Measurements from ENCODE around the gene HBE1. TPM values are rescaled to one million over a fixed set of nuclear protein-coding genes. Genes with fewer than 3 reads are reported as not detected.

HBE1 gene
- polyA plus RNA-seq, 1 donor: 5.6 TPM

DNA sequence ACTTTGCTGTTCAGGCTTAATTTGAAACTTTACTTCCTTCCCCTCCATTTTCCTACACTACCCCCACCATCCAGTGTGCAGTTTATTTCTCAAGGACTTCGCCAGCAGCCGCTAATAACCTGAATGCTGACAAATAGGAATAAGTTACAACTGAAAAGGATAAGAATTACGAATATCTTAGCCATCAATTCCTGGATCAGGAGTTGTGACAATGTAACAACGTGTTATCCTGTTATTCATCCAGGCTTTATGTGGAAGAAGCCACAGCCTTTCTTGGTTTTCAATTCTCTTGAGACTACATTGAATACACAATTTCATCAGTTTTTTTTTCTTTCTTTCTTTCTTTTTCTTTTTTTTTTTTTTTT lies 25.9 kb downstream of the HBE1 start:
- WGBS (ENCODE audit: insufficient coverage, low lambda C conversion rate): 81% methylated on average over 3 of the region's 4 CpGs
- H3K4me3 ChIP-seq (ENCODE audit: low read length): no peak overlapping the region
- no peaks in the 10 kb centered on the region for H3K4me1 ChIP-seq (ENCODE audit: control insufficient read depth, insufficient read depth, low read length)
- no peak for DNase-seq
- no peaks in the 10 kb centered on the region for H3K36me3 ChIP-seq (ENCODE audit: control insufficient read depth, insufficient read depth, low read length)
- no peak overlapping the region for H3K27ac ChIP-seq (ENCODE audit: low read length)
- H3K27me3 ChIP-seq (ENCODE audit: control insufficient read depth, insufficient read depth, low read length): no peaks in the 10 kb centered on the region
- H3K9me3 ChIP-seq (ENCODE audit: control insufficient read depth, low read depth, low read length): no peaks in the 10 kb centered on the region

DNA sequence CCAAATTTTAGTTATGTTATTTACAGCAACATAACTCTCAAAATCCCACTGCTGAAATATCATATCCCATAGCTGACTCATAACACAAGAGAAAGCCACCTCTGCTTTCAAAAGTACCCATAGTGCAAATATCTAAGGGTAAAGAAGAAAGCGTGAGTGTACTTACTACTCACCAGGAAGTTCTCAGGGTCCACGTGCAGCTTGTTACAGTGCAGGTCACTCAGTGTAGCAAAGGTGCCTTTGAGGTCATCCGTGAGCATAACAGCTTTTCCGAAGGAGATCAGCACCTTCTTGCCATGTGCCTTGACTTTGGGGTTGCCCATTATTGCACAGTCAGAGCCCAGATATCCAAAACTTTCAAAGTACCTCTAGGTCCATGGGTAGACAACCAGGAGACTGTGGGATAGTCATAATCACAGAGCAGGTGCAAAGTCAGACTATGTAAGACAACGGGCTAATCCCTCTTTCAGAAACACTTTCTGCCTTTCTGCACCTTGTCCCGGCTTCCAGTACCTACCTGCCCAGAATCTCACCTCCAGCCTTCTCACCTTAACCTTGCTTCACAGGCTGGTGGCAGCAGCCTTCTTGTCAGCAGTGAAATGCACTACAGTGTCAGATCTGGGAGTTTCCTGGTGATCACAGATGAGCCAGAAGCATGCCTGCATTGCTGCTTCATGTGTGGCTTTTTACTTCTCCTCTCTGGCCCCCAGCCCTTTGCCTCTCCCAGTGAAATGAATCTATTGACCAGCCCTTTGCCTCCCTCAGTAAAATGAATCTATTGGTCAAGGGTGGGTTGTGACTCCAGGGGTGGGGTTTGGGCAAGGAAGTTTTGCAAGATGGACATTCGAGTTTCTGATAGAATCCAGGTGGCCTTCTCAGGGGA lies 26.6 kb downstream of the HBE1 start:
- no peak overlapping the region for H3K4me3 ChIP-seq (ENCODE audit: low read length)
- DNase-seq: no peak
- H3K27ac ChIP-seq (ENCODE audit: low read length): no peak overlapping the region
- no peaks in the 10 kb centered on the region for H3K9me3 ChIP-seq (ENCODE audit: control insufficient read depth, low read depth, low read length)
- H3K4me1 ChIP-seq (ENCODE audit: control insufficient read depth, insufficient read depth, low read length): no peaks in the 10 kb centered on the region
- H3K27me3 ChIP-seq (ENCODE audit: control insufficient read depth, insufficient read depth, low read length): no peaks in the 10 kb centered on the region
- H3K36me3 ChIP-seq (ENCODE audit: control insufficient read depth, insufficient read depth, low read length): no peaks in the 10 kb centered on the region
- no CpG with 5 or more reads among the region's 7 CpGs for WGBS (ENCODE audit: insufficient coverage, low lambda C conversion rate)

DNA sequence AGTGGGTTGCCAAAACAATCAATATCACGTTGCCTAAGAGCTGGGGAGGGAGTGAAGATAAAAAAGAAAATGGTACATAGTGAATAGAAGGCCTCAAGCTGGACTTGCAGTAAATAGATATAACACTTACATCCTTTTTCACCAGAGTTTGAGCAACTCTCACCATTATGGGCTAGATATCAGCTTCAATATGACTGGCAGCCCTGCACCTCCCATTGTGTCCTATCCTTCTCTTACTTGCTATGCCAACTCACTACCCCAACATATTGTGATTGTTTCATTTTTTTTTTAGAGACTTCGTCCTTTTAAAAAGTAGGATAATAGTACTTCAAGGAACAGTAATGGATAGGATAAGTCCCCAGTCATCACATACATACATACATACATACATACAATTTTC lies 27.5 kb downstream of the HBE1 start:
- H3K4me3 ChIP-seq (ENCODE audit: low read length): no peak overlapping the region
- H3K4me1 ChIP-seq (ENCODE audit: control insufficient read depth, insufficient read depth, low read length): no peaks in the 10 kb centered on the region
- WGBS (ENCODE audit: insufficient coverage, low lambda C conversion rate): 71% methylated on average over 1 of the region's 2 CpGs
- no peak for DNase-seq
- no peaks in the 10 kb centered on the region for H3K27me3 ChIP-seq (ENCODE audit: control insufficient read depth, insufficient read depth, low read length)
- H3K36me3 ChIP-seq (ENCODE audit: control insufficient read depth, insufficient read depth, low read length): no peaks in the 10 kb centered on the region
- no peak overlapping the region for H3K27ac ChIP-seq (ENCODE audit: low read length)
- no peaks in the 10 kb centered on the region for H3K9me3 ChIP-seq (ENCODE audit: control insufficient read depth, low read depth, low read length)

DNA sequence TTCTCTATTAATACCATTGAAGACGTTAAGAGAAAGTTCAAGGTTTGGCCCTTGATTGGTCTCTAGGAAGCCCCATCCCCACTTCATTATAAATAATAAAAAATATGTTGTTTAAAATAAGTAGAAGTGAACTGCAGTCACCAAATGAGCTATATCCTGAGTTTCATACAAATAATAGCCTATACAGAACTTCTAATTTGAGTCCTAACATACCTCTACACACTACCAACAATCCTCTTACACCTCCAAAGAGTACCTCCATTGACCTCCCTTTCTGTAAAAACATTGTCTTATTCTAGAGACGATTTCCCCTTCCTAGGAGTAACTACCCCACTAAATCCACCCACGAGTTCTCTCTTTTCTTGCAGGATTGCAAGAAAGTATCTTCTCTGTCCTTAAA lies 28.3 kb downstream of the HBE1 start:
- Histone ChIP-seq H3K27me3 (ENCODE audit: control insufficient read depth, insufficient read depth, low read length) (no peaks in the 10 kb centered on the region), H3K27ac (ENCODE audit: low read length) (no peak overlapping the region), H3K36me3 (ENCODE audit: control insufficient read depth, insufficient read depth, low read length) (no peaks in the 10 kb centered on the region), H3K4me1 (ENCODE audit: control insufficient read depth, insufficient read depth, low read length) (no peaks in the 10 kb centered on the region), H3K4me3 (ENCODE audit: low read length) (no peak overlapping the region), H3K9me3 (ENCODE audit: control insufficient read depth, low read depth, low read length) (no peaks in the 10 kb centered on the region)
- WGBS (ENCODE audit: insufficient coverage, low lambda C conversion rate): 100% methylated on average over 1 of the region's 3 CpGs
- no peak for DNase-seq

DNA sequence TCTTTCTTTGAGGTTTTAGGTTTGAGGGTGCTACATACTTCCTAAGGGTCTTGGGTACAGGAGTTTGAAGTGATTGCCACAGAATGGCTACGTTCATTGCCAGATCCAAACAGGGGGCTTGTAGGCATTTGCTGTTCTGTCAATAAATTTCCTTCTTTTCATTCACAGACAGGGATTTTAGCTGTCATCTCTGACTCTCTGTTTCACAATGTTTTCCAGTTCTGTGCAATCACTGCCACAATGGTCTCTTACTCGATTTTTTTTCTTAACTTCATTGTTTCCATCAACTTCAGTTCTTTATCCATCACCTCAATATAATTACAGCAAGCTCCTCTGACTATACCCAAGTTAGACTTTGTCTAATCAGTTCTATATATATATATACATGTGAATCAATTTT lies 29.3 kb downstream of the HBE1 start:
- H3K9me3 ChIP-seq (ENCODE audit: control insufficient read depth, low read depth, low read length): no peaks in the 10 kb centered on the region
- no peak for DNase-seq
- H3K36me3 ChIP-seq (ENCODE audit: control insufficient read depth, insufficient read depth, low read length): no peaks in the 10 kb centered on the region
- no peaks in the 10 kb centered on the region for H3K4me1 ChIP-seq (ENCODE audit: control insufficient read depth, insufficient read depth, low read length)
- H3K4me3 ChIP-seq (ENCODE audit: low read length): no peak overlapping the region
- no peak overlapping the region for H3K27ac ChIP-seq (ENCODE audit: low read length)
- WGBS (ENCODE audit: insufficient coverage, low lambda C conversion rate): 40% methylated on average over 1 of the region's 2 CpGs
- H3K27me3 ChIP-seq (ENCODE audit: control insufficient read depth, insufficient read depth, low read length): no peaks in the 10 kb centered on the region

DNA sequence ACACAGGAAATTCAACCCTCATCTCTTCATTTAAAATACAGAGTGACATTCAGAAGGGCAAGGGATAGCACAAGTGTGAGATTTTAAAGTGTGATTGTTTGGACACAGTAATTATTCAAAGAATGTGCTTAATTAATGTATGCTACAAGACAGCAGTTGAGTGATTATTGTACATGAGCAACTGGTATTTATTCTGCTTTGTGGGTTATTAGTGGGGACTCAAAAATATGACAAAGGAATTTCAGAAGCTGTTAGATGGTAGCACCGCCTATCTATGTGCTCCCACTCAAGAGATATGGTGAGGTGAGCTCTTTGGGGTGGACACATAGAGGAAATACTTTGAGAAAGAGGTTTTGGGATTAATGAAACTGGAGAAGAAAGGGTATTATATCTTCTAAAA lies 29.7 kb downstream of the HBE1 start:
- H3K27me3 ChIP-seq (ENCODE audit: control insufficient read depth, insufficient read depth, low read length): no peaks in the 10 kb centered on the region
- H3K9me3 ChIP-seq (ENCODE audit: control insufficient read depth, low read depth, low read length): no peaks in the 10 kb centered on the region
- H3K4me1 ChIP-seq (ENCODE audit: control insufficient read depth, insufficient read depth, low read length): no peaks in the 10 kb centered on the region
- H3K4me3 ChIP-seq (ENCODE audit: low read length): no peak overlapping the region
- H3K36me3 ChIP-seq (ENCODE audit: control insufficient read depth, insufficient read depth, low read length): no peaks in the 10 kb centered on the region
- H3K27ac ChIP-seq (ENCODE audit: low read length): no peak overlapping the region
- no CpG with 5 or more reads among the region's 1 CpG for WGBS (ENCODE audit: insufficient coverage, low lambda C conversion rate)
- DNase-seq: no peak

DNA sequence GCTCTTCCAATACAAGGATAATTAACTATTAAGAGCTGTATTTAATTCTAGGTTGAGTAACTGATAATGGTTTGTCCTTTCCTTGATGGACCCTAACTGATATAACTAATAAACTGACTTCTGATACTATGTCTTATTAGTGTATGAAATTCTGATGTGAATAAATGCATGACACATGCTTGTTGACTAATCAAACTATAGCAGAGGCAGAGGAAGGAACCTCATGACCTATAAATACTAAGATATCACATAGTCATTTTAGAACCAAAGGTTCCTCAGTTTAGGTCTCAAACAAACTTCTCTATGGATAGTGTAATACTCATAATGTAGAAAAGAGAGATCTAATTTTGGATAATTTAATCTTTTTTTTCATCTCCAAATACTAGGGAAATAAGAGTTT lies 30.7 kb downstream of the HBE1 start:
- Histone ChIP-seq H3K4me1 (ENCODE audit: control insufficient read depth, insufficient read depth, low read length) (no peaks in the 10 kb centered on the region), H3K9me3 (ENCODE audit: control insufficient read depth, low read depth, low read length) (no peaks in the 10 kb centered on the region), H3K4me3 (ENCODE audit: low read length) (no peak overlapping the region), H3K36me3 (ENCODE audit: control insufficient read depth, insufficient read depth, low read length) (no peaks in the 10 kb centered on the region), H3K27ac (ENCODE audit: low read length) (no peak overlapping the region), H3K27me3 (ENCODE audit: control insufficient read depth, insufficient read depth, low read length) (no peaks in the 10 kb centered on the region)
- DNase-seq: no peak

DNA sequence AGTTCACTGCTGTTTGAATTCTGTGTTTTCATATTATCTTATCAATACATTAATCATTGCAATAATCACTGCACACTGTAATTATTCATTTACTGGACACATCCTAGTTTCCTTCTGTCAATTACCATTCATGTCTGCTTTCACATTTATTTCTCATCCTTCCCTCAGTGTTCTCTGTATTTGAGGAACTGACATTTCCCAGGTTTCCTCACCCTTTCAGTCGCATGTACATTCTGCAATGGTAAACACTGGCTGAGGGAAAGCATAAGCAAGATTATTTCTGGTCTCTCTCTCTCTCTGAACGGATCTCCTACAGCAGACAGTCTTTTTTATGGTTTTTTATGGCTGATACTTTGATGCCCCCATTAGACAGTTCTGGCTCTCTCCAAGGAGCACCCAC lies 31.3 kb downstream of the HBE1 start:
- H3K4me3 ChIP-seq (ENCODE audit: low read length): no peak overlapping the region
- no peaks in the 10 kb centered on the region for H3K27me3 ChIP-seq (ENCODE audit: control insufficient read depth, insufficient read depth, low read length)
- H3K4me1 ChIP-seq (ENCODE audit: control insufficient read depth, insufficient read depth, low read length): no peaks in the 10 kb centered on the region
- DNase-seq: no peak
- no peak overlapping the region for H3K27ac ChIP-seq (ENCODE audit: low read length)
- no peaks in the 10 kb centered on the region for H3K36me3 ChIP-seq (ENCODE audit: control insufficient read depth, insufficient read depth, low read length)
- H3K9me3 ChIP-seq (ENCODE audit: control insufficient read depth, low read depth, low read length): no peaks in the 10 kb centered on the region
- 40% methylated on average over 1 of the region's 2 CpGs for whole genome bisulfite sequencing (ENCODE audit: insufficient coverage, low lambda C conversion rate)

DNA sequence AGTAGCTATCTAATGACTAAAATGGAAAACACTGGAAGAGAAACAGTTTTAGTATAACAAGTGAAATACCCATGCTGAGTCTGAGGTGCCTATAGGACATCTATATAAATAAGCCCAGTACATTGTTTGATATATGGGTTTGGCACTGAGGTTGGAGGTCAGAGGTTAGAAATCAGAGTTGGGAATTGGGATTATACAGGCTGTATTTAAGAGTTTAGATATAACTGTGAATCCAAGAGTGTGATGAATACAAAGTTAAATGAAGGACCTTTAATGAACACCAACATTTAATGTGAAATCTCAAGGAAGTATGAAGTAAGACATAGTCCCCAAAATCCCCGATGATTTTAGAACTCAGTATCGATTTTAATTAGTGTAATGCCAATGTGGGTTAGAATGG lies 32.3 kb downstream of the HBE1 start:
- 100% methylated on average over 1 of the region's 2 CpGs for WGBS (ENCODE audit: insufficient coverage, low lambda C conversion rate)
- Histone ChIP-seq H3K4me3 (ENCODE audit: low read length) (no peak overlapping the region), H3K27me3 (ENCODE audit: control insufficient read depth, insufficient read depth, low read length) (no peaks in the 10 kb centered on the region)

DNA sequence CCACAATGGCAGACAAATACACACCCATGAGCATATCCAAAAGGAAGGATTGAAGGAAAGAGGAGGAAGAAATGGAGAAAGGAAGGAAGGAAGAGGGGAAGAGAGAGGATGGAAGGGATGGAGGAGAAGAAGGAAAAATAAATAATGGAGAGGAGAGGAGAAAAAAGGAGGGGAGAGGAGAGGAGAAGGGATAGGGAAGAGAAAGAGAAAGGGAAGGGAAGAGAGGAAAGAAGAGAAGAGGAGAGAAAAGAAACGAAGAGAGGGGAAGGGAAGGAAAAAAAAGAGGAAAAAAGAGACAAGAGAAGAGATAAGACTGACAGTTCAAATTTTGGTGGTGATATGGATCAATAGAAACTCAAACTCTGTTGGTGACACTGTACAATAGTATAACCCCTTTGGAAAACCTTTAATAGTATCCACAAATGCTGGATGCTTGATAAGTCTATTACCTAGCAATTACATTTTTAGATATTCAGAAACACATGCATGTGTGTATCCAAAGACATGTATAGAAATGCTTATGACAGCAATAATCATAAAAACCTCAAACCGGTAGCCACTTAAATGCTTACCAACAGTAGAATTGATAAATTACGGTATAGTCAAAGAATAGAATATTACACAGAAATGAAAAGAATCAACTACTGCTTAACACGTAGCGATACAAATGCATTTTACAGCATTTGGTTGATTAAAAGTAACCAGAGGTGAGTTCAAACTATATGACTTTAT lies 34.2 kb downstream of the HBE1 start:
- H3K9me3 ChIP-seq (ENCODE audit: control insufficient read depth, low read depth, low read length): no peaks in the 10 kb centered on the region
- H3K36me3 ChIP-seq (ENCODE audit: control insufficient read depth, insufficient read depth, low read length): no peaks in the 10 kb centered on the region
- no peak overlapping the region for H3K4me3 ChIP-seq (ENCODE audit: low read length)
- H3K4me1 ChIP-seq (ENCODE audit: control insufficient read depth, insufficient read depth, low read length): no peaks in the 10 kb centered on the region
- H3K27ac ChIP-seq (ENCODE audit: low read length): no peak overlapping the region
- 92% methylated on average over 5 of the region's 5 CpGs for WGBS (ENCODE audit: insufficient coverage, low lambda C conversion rate)
- DNase-seq: no peak
- H3K27me3 ChIP-seq (ENCODE audit: control insufficient read depth, insufficient read depth, low read length): no peaks in the 10 kb centered on the region

More for the DNA sequence above, 32.3 kb downstream of the HBE1 start:
- Histone ChIP-seq H3K36me3 (ENCODE audit: control insufficient read depth, insufficient read depth, low read length) (no peaks in the 10 kb centered on the region), H3K9me3 (ENCODE audit: control insufficient read depth, low read depth, low read length) (no peaks in the 10 kb centered on the region), H3K27ac (ENCODE audit: low read length) (no peak overlapping the region), H3K4me1 (ENCODE audit: control insufficient read depth, insufficient read depth, low read length) (no peaks in the 10 kb centered on the region)
- DNase-seq: no peak
